Smooth muscle cell (in vitro differentiated cells): ENCODE data around the gene BICRAL. TPM values are rescaled to one million over a fixed set of nuclear protein-coding genes. Genes with fewer than 3 reads are reported as not detected.
"Not testable (repeated sequence)": the region's sequence is repeated elsewhere in the genome, so short reads cannot be mapped to it uniquely, and the experiment has no call there.

Experiments
- DNase-seq: peaks from one replicate; lab custom pipeline; 2025; ENCODE audit not compliant: unreplicated experiment; lab: John Stamatoyannopoulos, UW
- H2AFZ ChIP-seq: fragments of 200-600 bp; sonication (generic); 2 replicates; pipeline ENCODE4 v1.6.0; 2016; ENCODE audit warnings: antibody characterized with exemption, low read depth, mild to moderate bottlenecking
- H3F3A ChIP-seq: fragments of 200-600 bp; sonication (generic); 2 replicates; pipeline ENCODE4 v1.6.0; 2017; ENCODE audit warnings: antibody characterized with exemption, low read depth
- H3K27ac ChIP-seq: fragments of 200-600 bp; sonication (generic); 2 replicates; pipeline ENCODE4 v1.5.1; 2016; ENCODE audit warnings: low read depth, mild to moderate bottlenecking
- H3K27me3 ChIP-seq: fragments of 200-600 bp; sonication (generic); 2 replicates; pipeline ENCODE4 v1.6.1; 2016; ENCODE audit warnings: low read depth, mild to moderate bottlenecking
- H3K36me3 ChIP-seq: fragments of 200-600 bp; sonication (generic); 2 replicates; pipeline ENCODE4 v1.5.1; 2016; ENCODE audit warnings: low read depth
- H3K4me1 ChIP-seq: fragments of 200-600 bp; sonication (generic); 2 replicates; pipeline ENCODE4 v1.5.1; 2016; ENCODE audit warnings: low read depth
- H3K4me2 ChIP-seq: fragments of 200-600 bp; sonication (generic); 2 replicates; pipeline ENCODE4 v1.6.0; 2016; ENCODE audit warnings: mild to moderate bottlenecking
- H3K4me3 ChIP-seq: fragments of 200-600 bp; sonication (generic); 2 replicates; pipeline ENCODE4 v1.5.1; 2016; ENCODE audit warnings: mild to moderate bottlenecking
- H3K79me2 ChIP-seq: fragments of 200-600 bp; sonication (generic); 2 replicates; pipeline ENCODE4 v1.6.0; 2016; ENCODE audit warnings: low read depth, mild to moderate bottlenecking
- H3K9ac ChIP-seq: fragments of 200-600 bp; sonication (generic); 2 replicates; pipeline ENCODE4 v1.6.0; 2016; ENCODE audit warnings: low read depth
- H3K9me3 ChIP-seq: fragments of 200-600 bp; sonication (generic); replicated peaks from 2 replicates; pipeline ENCODE4 v1.5.1; 2016; ENCODE audit warnings: low read depth
- H4K20me1 ChIP-seq: fragments of 200-600 bp; sonication (generic); 2 replicates; pipeline ENCODE4 v1.6.0; 2016; ENCODE audit warnings: low read depth
- WGBS: methylation state at CpG from one replicate; pipeline ENCODE4 v1.1.7; 2016; ENCODE audit warnings: low lambda C conversion rate; 5-methylcytosine and 5-hydroxymethylcytosine counted together
- polyA plus RNA-seq: library from polyadenylated mRNA; unstranded; fragments of >200 nt; fragmentation: Nextera tagmentation; extraction: Ambion mirVana; gene quantifications from 2 replicates; pipeline ENCODE4 v1.2.1, GENCODE V29; 2016
- total RNA-seq: library from RNA; depleted of rRNA; stranded (reverse); fragments of >200 nt; gene quantifications from 2 replicates; pipeline ENCODE4 v1.2.3, GENCODE V29; 2014
- TF ChIP-seq, protein P1 (sequence below): fragments of 200-600 bp; sonication (generic); IDR thresholded peaks from 2 replicates; pipeline ENCODE4 v1.5.1; 2017; ENCODE audit warnings: borderline replicate concordance, mild to moderate bottlenecking, antibody characterized with exemption; ENCODE audit not compliant: insufficient read depth, poor library complexity, severe bottlenecking

The BICRAL gene
- total and polyA plus RNA-seq, 2 experiments from 2014 or later = 1.4 to 7.9 TPM

DNA sequence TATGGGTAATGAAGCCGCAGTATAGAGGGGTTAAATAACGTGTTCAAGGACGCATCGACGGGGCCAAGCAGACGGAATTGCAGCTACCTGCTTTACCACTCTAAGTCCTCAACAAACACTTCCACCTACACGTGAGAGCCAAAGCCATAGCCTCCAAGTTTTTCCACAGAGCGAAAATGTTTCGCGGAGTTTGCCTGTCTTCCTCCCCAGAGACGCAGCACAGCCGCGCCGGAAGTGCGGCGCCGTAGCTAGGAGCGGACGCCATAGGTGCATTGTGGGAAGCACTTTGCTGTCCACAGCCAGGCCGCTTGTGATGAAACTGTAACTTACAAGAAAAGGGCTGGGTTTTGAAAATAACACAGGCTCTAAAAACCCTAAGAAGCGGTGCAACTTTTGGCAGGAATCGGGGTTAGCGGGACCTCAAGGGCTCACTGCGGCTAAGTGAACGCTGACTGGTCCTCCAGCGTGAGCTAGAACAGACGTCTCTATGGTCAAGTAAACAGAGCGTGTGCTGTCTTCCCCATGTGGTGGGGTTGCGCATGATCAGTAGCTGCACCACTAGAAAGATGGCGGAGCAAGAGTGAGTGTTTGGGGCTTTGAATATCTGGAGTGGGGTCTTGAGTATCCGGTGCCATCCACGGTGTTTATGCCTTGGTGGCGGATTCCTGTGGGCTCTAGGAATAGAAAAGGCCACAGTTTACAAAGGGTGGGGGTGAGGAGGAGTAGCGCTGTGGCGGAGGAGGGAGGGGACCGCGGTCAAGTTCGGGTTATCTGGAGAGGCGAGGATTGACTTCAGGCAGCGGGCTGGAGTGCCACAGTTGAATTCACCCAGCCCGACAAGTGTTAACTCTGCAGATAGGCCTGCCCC lies 97.8 kb downstream of the BICRAL start, which contains the start of gene RPL7L1:
RPL7L1 (plus strand) TSS at position 245 of the 868 bp plus-strand sequence; CDS start at position 540, 295 bp downstream.
- Histone ChIP-seq H3K79me2 (peaks cover 42% of the 10 kb centered on the region), H3K4me1 (peaks cover 6% of the 10 kb centered on the region), H2AFZ (peak within 1 kb of the TSS; percentile 98), H3K4me2 (peak within 1 kb of the TSS; percentile 88), H4K20me1 (peaks cover 8% of the 10 kb centered on the region), H3F3A (peaks cover 8% of the 10 kb centered on the region), H3K27ac (peak within 1 kb of the TSS; percentile 84), H3K36me3 (peaks cover 7% of the 10 kb centered on the region), H3K9me3 (no peaks in the 10 kb centered on the region), H3K4me3 (peak within 1 kb of the TSS; percentile 81), H3K9ac (peak within 1 kb of the TSS; percentile 89), H3K27me3 (no peaks in the 10 kb centered on the region)
- 2% methylated on average over 41 of the region's 41 CpGs for WGBS
- DNase-seq = peak; percentile 79
- TF ChIP-seq, protein P1, sequence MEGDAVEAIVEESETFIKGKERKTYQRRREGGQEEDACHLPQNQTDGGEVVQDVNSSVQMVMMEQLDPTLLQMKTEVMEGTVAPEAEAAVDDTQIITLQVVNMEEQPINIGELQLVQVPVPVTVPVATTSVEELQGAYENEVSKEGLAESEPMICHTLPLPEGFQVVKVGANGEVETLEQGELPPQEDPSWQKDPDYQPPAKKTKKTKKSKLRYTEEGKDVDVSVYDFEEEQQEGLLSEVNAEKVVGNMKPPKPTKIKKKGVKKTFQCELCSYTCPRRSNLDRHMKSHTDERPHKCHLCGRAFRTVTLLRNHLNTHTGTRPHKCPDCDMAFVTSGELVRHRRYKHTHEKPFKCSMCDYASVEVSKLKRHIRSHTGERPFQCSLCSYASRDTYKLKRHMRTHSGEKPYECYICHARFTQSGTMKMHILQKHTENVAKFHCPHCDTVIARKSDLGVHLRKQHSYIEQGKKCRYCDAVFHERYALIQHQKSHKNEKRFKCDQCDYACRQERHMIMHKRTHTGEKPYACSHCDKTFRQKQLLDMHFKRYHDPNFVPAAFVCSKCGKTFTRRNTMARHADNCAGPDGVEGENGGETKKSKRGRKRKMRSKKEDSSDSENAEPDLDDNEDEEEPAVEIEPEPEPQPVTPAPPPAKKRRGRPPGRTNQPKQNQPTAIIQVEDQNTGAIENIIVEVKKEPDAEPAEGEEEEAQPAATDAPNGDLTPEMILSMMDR = no peak

DNA sequence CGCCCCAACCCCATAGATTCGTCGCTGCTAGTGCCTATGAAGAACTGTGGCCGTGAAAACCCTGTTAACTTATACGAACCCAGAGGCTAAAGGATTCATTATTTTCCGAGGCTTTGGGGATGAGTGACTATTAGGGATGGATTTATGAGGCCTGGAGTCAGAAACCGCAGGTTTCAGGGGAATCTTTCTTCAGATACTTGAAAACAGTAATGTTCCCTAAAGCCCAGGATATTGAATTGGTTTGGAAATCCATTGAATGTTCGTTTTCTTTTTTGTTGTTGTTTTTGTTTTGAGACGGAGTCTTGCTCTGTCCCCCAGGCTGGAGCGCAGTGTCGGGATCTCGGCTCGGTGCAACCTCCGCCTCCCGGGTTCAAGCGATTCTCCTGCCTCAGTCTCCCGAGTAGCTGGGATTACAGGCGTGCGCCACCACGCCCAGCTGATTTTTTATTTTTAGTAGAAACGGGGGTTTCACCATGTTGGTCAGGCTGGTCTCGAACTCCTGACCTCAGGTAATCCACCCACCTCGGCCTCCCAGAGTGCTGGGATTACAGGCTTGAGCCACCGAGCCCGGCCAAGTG lies 98.5 kb downstream of the BICRAL start:
- peaks cover 14% of the 10 kb centered on the region for H3F3A ChIP-seq
- peak overlapping the region; percentile 89 for H3K9ac ChIP-seq
- not testable (repeated sequence) for H4K20me1 ChIP-seq, H3K4me1 ChIP-seq, H3K9me3 ChIP-seq, H3K36me3 ChIP-seq, DNase-seq, H3K27me3 ChIP-seq
- H3K4me3 ChIP-seq = peak overlapping the region; percentile 81
- H2AFZ ChIP-seq = peak overlapping the region; percentile 98
- H3K4me2 ChIP-seq = peak overlapping the region; percentile 88
- 24% methylated on average over 25 of the region's 25 CpGs for WGBS
- peaks cover 42% of the 10 kb centered on the region for H3K79me2 ChIP-seq
- H3K27ac ChIP-seq = peak overlapping the region; percentile 84

DNA sequence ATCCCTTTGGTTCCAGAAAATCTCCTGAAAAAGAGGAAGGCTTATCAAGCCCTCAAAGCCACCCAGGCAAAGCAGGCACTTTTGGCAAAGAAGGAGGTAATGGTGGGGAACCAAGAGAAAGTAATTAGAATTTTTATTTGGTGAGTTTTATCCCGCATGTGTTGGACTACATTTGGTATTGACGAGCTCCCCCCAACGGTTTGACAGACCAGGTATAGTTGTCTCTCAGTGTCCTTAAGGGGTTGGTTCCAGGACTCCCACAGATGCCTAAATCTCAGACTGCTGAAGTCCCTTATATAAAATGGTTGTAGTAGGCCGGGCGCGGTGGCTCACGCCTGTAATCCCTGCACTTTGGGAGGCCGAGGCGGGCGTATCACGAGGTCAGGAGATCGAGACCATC lies 99.0 kb downstream of the BICRAL start:
- H3K27me3 ChIP-seq, H3K4me1 ChIP-seq, H4K20me1 ChIP-seq, H3K9me3 ChIP-seq, H2AFZ ChIP-seq, DNase-seq: not testable (repeated sequence)
- peaks cover 14% of the 10 kb centered on the region for H3F3A ChIP-seq
- peaks cover 44% of the 10 kb centered on the region for H3K79me2 ChIP-seq
- H3K27ac ChIP-seq = peak overlapping the region; percentile 84
- H3K36me3 ChIP-seq = peaks cover 14% of the 10 kb centered on the region
- peak overlapping the region; percentile 89 for H3K9ac ChIP-seq
- WGBS = 90% methylated on average over 12 of the region's 12 CpGs
- peak overlapping the region; percentile 81 for H3K4me3 ChIP-seq
- peak overlapping the region; percentile 88 for H3K4me2 ChIP-seq

DNA sequence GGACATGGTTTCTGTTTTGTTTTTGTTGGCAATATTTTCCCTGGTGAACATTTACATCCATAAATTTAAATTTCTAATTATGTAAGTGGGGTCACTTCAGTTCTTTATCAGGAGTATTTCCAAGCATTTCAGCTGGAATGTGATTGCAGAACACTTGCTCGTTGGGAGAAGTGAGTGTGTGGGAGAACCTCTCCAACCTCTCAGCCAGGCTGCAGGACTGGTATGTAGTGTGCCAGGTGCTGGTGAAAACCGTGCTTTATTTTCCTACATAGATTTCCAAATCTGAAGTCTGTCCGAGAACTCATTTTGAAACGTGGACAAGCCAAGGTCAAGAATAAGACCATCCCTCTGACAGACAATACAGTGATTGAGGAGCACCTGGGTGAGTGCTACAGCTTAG lies 103.8 kb downstream of the BICRAL start:
- Histone ChIP-seq H3F3A (peaks cover 19% of the 10 kb centered on the region), H3K27ac (no peak overlapping the region), H3K79me2 (peaks cover 36% of the 10 kb centered on the region), H3K9ac (no peak overlapping the region), H3K4me1 (peaks cover 13% of the 10 kb centered on the region), H3K9me3 (no peaks in the 10 kb centered on the region), H3K27me3 (no peaks in the 10 kb centered on the region), H3K36me3 (peaks cover 16% of the 10 kb centered on the region), H3K4me2 (no peak overlapping the region), H2AFZ (no peak overlapping the region), H3K4me3 (no peak overlapping the region), H4K20me1 (peaks cover 8% of the 10 kb centered on the region)
- no peak for DNase-seq
- 97% methylated on average over 4 of the region's 4 CpGs for WGBS
- TF ChIP-seq, protein P1 = no peak

DNA sequence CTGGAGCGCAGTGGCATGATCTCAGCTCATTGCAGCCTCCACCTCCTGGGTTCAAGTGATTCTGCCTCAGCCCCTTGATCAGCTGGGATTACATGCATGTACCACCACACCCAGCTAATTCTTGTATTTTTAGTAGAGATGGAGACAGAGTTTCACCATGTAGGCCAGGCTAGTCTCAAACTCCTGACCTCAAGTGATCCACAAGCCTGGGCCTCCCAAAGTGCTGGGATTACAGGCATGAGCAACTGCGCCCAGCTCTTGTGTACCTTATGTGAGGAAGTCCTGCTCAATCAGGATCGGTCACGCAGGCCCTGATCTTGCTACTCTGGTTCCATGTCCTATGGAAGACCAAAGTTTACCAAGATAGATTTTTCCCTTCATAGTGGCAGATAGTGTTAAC lies 106.3 kb downstream of the BICRAL start:
- H2AFZ ChIP-seq, H3K27me3 ChIP-seq, H4K20me1 ChIP-seq, H3K4me3 ChIP-seq, H3K4me1 ChIP-seq, DNase-seq, H3K9me3 ChIP-seq, H3K9ac ChIP-seq, H3K27ac ChIP-seq, H3K4me2 ChIP-seq: not testable (repeated sequence)
- Histone ChIP-seq H3F3A (peaks cover 23% of the 10 kb centered on the region), H3K36me3 (peaks cover 16% of the 10 kb centered on the region), H3K79me2 (peaks cover 11% of the 10 kb centered on the region)
- WGBS = 97% methylated on average over 4 of the region's 4 CpGs
